Stimulated activated CD8-positive, alpha-beta memory T cell treated with anti-CD3 and anti-CD28 coated beads, Interleukin-15, amount 100 ng/mL, for 48 hours (primary cell): ENCODE measurements around the gene OR2T6.
"Not testable (repeated sequence)": the region's sequence is repeated elsewhere in the genome, so short reads cannot be mapped to it uniquely, and the experiment has no call there.

Source experiments
- DNase-seq, 2 donors: peaks; one replicate each; pipeline ENCODE4 v3.0.0-alpha.2; 2020; ENCODE audit warnings: low read depth in 2 of 2

The OR2T6 gene, protein sequence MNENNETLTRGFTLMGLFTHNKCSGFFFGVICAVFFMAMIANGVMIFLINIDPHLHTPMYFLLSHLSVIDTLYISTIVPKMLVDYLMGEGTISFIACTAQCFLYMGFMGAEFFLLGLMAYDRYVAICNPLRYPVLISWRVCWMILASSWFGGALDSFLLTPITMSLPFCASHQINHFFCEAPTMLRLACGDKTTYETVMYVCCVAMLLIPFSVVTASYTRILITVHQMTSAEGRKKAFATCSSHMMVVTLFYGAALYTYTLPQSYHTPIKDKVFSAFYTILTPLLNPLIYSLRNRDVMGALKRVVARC

DNA sequence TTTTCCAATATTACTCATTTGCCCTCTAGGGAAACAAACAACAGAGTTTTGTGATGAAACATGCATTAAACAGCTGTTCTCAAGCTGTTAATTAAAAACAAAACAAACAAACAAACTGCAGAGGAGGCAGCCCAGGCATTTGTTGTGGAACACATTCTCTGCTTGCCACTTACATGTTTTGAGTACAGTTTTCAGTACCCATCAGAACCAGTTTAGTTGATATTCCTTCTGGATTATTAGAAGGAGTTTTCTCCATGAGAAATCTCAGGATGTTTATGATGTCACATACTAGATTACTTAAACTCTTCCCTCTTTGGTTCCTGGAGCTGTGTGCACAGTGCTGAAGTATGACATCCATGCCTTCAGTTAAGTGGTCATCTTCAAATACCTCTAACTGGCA is at the start of gene OR2T6:
Gene OR2T6 (plus strand): TSS at position 301 of the 400 bp plus-strand sequence. CDS start 11,863 bp downstream, outside the sequence.
- DNase-seq: no peak

DNA sequence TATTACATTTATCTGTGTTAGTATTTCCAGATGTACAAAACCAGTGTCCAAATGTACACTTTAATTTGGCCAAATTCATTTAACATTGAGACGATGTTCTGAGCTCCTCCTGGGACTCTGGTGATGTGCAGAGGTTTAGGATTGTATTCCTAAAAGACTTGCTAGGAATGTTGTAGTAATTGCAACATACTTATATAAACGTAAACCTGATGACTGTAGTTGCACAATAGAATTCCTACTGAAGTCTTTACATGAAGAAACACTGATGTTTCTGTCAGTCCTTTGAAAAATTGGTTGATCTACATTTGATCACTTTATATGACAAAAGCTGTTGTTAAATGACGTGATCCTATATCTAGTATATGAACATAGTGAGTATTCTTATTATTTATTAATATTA is 32.1 kb upstream of the OR2T6 start:
- no peak for DNase-seq

DNA sequence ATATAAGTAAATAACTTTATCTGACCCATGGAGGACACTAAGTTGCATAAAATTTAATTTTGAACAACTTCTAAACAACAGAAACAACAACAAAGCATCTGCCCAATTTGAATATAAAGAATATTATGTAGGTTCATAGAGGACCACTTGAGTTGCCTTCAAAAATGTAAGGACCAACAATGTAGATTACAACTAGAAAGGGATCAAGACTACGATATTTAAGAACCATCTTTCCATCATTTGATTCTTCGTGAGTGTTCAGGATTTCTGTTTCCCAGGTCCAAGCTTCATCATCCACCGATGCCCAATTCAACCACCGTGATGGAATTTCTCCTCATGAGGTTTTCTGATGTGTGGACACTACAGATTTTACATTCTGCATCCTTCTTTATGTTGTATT is 27.1 kb upstream of the OR2T6 start, which contains the start of gene OR14C36:
Gene OR14C36 (plus strand): TSS at position 301 of the 400 bp plus-strand sequence. CDS start 0 bp downstream, at position 301.
- DNase-seq: no peak

DNA sequence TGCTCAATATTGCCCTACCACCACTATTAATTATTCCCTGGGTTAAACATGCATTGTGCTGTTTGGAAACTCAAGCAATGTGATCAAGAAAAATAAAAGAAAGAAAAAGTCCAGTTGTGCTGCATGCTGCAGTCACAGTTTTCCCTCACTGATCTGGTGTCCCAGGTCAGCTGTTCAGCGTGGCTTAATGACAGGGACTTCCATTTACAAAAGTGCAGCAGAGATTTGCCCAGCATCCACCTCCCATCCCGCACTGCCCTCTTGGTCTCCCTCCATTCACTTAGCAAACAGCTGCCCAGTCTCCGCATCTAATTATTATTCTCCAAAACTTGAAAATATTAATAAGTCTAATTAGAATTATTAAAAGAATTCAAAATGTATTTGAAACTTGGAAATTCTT is 16.1 kb upstream of the OR2T6 start:
- no peak for DNase-seq

DNA sequence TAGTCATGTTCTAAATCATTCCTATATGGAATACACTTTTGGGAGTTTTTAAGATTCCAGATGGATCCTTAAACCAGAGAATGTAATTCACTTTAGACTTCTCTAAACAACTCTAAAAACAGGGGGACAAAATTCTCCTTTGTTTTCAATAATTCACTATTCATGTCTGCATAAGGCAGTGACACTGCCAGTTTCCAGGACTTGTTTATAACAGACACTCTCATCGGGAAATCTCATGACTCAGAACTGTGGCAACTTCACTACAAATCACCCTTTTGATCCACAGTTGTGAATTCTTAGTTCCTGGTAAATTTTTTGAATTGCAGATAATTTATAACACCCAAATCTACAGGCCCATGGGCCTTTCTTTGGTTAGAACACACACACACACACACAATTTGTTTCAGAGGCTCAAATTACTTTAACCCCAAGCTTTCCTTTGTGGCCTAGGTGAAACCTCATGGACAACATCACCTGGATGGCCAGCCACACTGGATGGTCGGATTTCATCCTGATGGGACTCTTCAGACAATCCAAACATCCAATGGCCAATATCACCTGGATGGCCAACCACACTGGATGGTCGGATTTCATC is 14.3 kb upstream of the OR2T6 start, which contains the start of gene OR2T4:
Gene OR2T4 (plus strand): TSS at position 545 of the 595 bp plus-strand sequence. CDS start 0 bp downstream, at position 545.
- no peak for DNase-seq

DNA sequence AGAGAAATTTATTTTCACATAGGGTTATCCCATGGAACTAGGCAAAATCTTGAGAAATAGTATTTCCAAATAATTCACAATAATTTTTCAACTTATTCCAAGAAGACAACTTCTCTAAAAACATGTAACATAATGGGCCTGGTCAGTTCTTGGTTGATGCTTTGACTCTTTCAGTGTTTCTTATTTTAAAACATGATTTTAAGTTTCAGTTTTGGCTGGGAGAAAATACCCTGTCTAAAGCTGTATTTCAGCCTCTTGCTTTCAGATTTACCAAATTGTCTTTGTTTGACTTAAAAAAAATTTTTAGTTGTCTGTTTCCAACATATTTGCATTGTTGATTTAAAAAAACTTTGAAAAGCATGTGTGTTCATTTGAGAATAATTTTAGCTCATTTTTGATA is 8.9 kb upstream of the OR2T6 start:
- DNase-seq: no peak

DNA sequence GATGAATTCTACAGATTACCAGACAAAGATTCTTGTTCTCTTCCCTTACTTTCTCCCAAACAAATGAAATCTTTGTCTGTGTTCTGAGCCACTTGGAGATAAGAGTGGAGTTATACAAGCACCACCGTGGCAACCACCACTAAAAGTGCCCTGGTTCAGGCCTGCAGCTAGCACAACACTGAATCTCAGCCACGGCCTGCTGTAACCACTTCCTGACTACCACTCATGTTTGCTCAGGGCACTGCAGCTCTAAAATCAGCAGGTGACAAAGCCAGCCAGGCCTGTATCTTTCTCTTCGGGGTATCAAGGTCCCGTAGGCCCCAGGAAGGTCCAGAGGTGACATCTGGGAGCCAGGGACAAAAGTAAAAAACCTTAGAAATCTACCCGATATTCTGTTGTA is 3.2 kb upstream of the OR2T6 start:
- DNase-seq: no peak

DNA sequence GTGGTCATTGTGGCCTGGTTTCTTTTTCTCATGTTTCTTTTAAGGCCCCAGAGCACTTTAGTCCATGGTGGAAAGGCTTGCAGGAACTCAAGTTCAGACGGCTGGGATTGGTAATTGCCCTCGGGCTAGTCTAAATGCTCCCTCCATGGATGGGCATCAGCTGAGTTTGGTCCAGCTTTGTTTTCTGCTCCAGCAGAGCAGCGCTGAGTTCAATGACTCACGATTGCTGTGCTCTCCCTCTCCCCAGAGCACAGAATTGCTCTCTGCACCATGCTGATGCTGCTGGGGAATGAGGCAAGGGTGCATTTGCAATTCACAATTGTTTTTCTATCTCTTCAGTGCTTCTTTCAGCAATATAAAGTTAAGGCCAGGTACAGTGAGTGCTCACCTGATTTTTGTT is 1.8 kb upstream of the OR2T6 start:
- DNase-seq: no peak

DNA sequence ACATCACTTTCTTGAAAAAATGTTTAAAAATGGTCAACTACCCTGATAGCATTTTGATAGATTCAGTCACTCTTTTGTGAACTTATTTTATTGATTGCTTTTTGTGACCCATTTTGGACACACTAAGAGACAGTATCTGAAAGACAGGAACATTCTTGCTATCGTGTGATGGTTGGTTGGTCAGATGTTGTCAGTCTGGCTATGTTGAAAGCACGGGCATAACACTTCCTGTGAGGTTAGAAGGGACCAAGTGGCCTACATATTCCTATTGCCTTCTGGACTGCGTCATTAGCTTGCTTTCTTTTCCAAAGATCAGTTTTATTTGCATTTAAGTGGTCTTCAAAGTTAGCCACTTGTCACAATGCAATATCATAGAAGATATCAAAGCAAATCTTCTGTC is 1.4 kb downstream of the OR2T6 start:
- DNase-seq: no peak

DNA sequence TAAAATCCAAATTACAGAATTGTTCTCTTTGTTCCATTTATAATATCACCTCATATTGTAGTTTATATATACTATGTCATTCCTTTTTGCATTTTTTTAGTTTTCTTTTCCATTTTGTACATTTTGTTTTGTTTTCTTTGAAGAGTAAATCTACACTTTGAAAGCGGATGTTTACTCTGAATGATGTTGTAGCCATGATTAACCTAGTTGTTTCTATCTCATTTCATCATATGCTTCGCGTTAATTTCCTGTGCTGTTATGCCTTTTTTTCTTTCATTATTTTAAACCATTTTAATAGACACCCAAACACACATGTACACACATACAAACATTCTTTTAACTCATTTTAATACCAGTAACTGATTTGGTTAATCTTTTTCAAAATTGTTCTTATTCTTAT is 5.3 kb downstream of the OR2T6 start:
- DNase-seq: no peak

DNA sequence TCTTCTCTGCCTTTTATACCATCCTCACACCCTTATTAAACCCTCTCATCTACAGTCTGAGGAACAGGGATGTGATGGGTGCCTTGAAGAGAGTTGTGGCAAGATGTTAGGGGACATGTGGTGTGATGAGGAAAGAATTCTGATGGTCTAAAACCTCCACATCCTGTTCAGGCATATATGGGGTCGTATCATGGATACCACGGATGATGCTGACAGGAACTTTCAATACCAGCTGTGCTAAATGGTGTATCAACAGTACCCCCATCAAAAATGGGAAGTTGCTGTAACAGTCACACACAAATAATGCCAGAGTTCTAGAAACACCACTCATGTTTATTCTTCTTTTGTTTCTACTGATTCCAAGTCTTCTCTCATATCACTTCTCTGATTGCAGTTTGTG is 12.9 kb downstream of the OR2T6 start:
- no peak for DNase-seq

DNA sequence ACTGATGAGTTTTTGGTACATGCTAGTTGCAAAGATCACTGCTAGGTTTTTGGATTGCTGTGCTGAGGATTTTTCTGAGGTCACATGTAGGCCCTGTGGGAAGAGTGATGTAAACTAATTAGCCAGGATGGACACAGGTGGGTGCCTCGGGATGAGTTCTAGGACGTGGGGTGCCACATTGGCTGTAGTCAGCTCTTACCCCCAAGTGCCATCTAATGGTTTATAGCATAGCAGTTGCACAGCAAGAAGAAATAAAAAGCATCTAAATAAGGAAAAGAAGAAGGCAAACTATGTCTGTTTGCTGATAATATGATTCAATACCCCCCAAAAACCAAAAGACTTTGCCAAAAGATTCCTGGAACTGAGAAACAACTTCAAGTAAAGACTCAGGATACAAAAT is 17.5 kb downstream of the OR2T6 start:
- DNase-seq: no peak

DNA sequence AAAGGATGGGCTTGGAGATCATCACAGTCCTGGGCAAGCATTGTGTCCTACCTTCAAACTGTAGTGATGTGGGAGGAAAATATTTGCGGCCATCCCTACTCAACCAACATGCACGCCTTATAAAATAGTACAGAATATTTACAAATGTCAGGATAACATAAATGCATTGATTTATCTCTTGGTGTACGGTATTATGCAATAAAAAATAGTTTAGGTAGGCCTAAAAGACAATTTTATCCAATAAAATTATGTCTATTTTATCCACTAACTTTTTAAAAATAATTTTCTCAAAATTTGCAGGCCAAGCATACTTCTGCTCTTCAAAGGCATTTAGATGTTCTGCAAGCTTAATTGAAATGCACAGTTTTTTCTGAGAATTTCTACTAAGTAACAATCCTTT is 27.2 kb downstream of the OR2T6 start, which contains the start of gene OR2T1:
Gene OR2T1 (plus strand): TSS at position 301 of the 400 bp plus-strand sequence. CDS start 3,100 bp downstream, outside the sequence.
- no peak for DNase-seq

DNA sequence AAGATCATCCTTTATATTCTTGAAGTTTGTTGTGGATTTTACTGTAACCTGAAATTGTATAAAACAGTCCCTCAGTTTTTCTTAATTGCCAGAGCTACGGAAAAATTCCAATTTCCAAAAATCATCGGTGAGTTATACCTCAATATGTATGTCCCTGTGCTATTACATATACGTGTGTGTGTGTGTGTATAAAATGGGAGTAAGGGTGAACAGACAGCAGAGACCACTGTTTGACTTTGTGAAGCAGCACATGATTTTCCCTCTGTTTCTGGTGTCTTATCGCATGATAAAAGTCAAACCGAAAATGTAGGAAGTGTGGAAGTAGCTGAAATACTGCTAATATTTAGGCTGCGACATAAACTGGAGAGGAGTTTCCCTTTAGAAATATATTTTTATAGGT is 28.5 kb downstream of the OR2T6 start:
- no peak for DNase-seq

DNA sequence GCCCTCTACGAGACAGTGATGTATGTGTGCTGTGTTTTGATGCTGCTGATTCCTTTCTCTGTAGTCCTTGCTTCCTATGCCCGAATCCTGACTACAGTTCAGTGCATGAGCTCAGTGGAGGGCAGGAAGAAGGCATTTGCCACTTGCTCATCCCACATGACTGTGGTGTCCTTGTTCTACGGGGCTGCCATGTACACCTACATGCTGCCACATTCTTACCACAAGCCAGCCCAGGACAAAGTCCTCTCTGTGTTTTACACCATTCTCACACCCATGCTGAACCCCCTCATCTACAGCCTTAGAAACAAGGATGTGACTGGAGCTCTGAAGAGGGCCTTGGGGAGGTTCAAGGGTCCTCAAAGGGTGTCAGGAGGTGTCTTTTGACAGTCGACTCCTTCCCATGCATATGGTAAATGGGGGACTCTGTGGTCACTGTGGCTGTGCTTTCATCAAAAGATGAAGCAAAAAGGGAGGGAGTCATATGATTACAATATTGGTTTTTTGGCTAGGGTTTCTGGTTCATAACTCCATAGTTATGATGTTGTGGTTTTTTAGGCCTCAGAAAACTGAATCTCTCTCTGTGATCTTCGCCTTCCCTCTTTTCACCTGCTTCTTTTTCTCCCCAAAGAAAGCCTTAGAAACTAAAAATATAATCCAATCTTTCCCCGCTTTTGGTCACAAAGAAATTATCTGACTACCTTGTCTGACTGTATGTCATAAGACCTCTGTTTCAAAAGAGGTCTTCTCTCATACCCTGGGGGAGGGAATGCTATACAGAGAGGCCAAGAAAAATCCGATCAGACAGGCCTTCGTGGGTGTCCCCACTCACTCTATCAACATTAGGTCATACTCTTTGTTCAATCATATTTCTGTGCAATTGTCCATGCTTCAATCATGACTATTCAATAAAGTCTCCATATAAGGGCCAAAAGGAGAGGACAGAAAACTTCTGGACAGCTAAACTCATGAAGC is 31.5 kb downstream of the OR2T6 start:
- no peak for DNase-seq

DNA sequence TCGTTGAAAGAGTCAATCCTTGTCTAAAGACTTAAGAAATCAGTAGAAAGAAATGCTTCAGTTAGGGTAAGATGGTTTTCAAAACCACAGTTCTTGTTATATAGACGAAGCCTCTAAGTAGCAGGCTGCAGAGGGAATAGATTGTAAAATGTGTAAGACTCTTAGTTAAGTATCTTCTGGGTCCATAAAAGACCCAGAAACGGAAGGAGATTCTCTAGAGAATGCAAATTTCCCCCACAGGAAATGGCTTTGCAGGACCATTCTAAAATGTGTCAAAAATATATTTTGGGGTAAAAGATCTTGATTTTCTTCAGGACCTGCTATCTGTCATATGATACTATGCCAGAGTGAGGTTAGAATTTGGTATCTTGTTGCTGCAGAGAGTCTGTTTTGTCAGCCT is 40.7 kb downstream of the OR2T6 start:
- DNase-seq: no peak

DNA sequence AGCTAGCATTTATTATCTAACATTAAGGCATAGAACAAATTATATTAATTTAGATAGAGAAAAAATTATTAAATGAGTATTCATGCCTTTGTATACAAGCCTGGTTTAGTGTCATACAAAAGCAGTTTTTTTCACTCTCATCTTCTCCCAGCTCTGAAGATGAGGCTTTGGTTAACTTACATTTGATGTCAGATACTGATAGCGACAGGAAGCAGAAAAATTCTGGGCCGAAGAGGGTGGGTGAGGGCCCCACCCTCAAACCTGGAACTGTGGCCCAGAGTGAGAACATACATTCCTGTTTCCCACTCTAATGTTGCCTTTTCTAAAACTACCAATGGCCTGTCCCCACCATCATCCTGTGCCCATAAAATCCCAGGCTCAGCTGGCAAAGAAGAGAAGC is 42.3 kb downstream of the OR2T6 start:
- DNase-seq: no peak

DNA sequence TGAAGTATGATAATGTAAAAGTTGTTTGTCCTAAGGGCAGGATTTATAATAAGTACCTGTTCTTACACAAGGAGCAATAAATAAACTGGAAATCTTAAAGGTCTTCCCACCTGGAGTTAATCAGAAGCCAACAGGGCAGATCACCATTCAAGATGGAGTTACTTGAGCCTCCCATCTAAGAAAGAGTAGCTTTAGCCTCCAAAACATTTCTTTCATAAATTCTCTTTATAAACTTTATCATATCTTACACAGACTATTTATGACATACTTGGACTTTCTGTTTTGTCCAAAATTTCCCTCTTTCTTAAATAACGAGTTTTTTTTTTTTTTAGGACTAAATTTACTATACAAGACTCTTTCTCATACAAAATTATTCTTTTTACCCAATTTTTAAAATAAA is 45.8 kb downstream of the OR2T6 start:
- no peak for DNase-seq

DNA sequence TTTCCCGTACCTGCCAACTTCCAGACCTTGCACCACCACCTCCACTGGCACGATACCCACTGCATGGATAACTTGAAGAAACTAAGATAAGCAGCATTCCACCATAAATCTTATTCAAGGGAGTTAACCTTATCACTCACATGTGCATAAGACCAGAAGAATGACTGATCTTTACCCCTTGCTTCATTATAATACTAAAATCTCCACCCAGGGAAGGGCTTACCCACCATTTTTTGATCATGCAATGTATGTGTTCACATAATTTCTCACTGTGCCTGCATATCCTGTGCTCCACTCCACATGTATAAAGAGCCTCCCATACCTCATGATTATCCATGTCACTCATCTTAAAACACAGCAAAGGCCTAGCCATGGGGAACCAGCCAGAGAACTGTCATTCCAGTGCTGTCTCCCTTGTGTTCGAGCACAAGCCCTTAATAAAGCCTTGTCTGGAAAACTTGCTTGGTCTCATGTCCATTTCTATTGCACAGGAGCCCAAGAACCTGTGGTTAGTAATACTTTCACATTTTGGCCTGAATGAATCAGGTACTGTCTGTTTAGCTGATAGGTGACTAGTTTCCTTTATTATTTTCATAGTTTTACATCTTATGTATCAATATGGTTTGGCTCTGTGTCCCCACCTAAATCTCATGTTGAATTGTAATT is 52.1 kb downstream of the OR2T6 start:
- DNase-seq: not testable (repeated sequence)

DNA sequence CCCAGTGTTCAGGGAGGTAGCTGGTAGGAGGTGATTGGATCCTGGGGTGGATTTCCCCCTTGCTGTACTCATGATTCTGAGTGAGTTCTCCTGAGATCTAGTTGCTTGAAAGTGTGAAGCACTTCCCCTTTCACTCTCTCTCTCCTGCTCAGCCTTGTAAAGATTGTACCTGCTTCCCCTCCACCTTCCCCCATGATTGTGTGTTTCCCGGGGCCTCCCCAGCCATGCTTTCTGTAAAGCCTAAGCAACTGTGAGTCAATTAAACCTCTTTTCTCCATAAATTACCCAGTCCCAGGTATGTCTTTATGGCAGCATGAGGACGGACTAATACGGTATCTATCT is 52.6 kb downstream of the OR2T6 start:
- DNase-seq: not testable (repeated sequence)

DNA sequence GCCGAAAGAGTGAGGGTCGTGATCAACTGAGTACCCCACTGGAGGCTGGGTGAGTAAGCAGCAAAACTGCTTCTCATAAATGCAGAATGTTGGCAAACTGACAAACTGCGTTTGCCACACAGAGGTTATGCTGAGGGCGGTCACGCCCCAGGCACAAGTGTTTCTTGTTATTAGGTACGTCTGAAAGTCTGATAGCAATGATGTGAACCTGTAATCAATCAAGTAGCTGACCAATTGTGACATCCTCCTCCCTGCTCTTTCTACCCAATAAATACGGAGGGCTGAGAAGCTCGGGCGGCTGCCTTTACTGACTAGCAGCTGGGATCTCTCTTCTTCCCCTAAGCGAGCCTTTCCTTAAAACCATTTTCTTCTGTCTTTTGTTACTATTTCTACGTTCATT is 56.1 kb downstream of the OR2T6 start:
- not testable (repeated sequence) for DNase-seq

DNA sequence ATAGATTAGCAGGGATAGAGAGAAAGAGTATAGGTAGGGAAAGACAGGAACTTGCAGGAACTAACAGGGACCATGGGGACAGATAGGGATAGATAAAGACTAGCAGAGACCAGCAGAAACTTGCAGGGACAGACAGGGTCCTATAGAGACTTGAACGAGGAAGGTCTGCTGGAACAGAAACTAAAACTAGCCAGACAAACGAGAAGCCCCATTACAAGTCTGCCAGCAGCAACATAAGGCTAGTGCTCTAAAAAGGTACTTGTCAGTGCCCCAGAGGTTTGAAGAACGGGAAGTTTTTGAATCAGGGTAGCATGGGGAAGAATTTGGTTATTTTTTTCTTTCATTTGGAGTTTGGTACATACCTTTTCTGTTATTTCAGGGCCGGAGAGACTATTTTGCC is 56.7 kb downstream of the OR2T6 start:
- DNase-seq: not testable (repeated sequence)
